CD4-positive, alpha-beta T cell (primary cell): ENCODE measurements around the gene PRR5L. TPM values are rescaled to one million over a fixed set of nuclear protein-coding genes. Genes with fewer than 3 reads are reported as not detected.
A peak's percentile ranks its signal among the peaks of the same experiment; 100 is the strongest.

Source experiments
- ATAC-seq: fragments of 200-7000 bp; cut with Tn5 transposase; one replicate; pipeline ENCODE4 v1.10.0; 2022; ENCODE audit warnings: mild to moderate bottlenecking; ENCODE audit not compliant: poor library complexity
- CTCF ChIA-PET: fragments of 350-600 bp; sonication (Branson Sonifier 250); formaldehyde crosslinking; loops from one replicate; lab custom pipeline; 2021; ENCODE audit warnings: antibody characterized with exemption, inconsistent platforms; lab: Charles Lee
- POLR2A ChIA-PET: fragments of 350-600 bp; sonication (Branson Sonifier 250); formaldehyde crosslinking; loops from one replicate; lab custom pipeline; 2021; ENCODE audit warnings: antibody characterized with exemption, inconsistent platforms; lab: Charles Lee
- DNase-seq, 14 experiments: peaks; one replicate each; pipeline ENCODE4 v3.0.0-alpha.2; 2013 to 2020; ENCODE audit warnings: mixed read lengths in 2 of 14
- H3K27ac ChIP-seq, 2 donors: one replicate each; pipeline versions ENCODE4 v1.5.1 to v1.7.0; 2013; ENCODE audit warnings: low read length in 2 of 2, low read depth in 1 of 2, mild to moderate bottlenecking in 1 of 2
- H3K27me3 ChIP-seq, 2 experiments: 1 replicate in 1 of 2; 2 replicates in 1 of 2; pipeline versions ENCODE4 v1.6.1 to v1.7.0; 2013; ENCODE audit warnings: low read length in 2 of 2, control low read depth in 1 of 2, mild to moderate bottlenecking in 1 of 2, moderate library complexity in 1 of 2; ENCODE audit not compliant: insufficient read depth in 2 of 2, control insufficient read depth in 1 of 2
- H3K36me3 ChIP-seq: one replicate; pipeline ENCODE4 v1.6.1; 2013; ENCODE audit warnings: low read length, control low read depth; ENCODE audit not compliant: insufficient read depth
- H3K4me1 ChIP-seq: one replicate; pipeline ENCODE4 v1.6.1; 2013; ENCODE audit warnings: low read length, control low read depth; ENCODE audit not compliant: insufficient read depth
- H3K4me3 ChIP-seq: one replicate; pipeline ENCODE4 v1.5.1; 2013; ENCODE audit warnings: mild to moderate bottlenecking, low read length, moderate library complexity
- H3K9me3 ChIP-seq, 2 experiments: 1 replicate in 1 of 2; 2 replicates in 1 of 2; pipeline versions ENCODE4 v1.6.1 to v1.7.0; 2013; ENCODE audit warnings: low read length in 2 of 2, mild to moderate bottlenecking in 2 of 2, control low read depth in 1 of 2, moderate library complexity in 1 of 2; ENCODE audit not compliant: control insufficient read depth in 1 of 2, insufficient read depth in 1 of 2
- H3K27ac Mint-ChIP-seq: one replicate; pipeline ENCODE4 v1.8.0; 2020; ENCODE audit warnings: mixed read lengths
- H3K27me3 Mint-ChIP-seq: one replicate; pipeline ENCODE4 v1.8.0; 2021; ENCODE audit warnings: mixed read lengths
- H3K36me3 Mint-ChIP-seq: one replicate; pipeline ENCODE4 v1.8.0; 2021; ENCODE audit warnings: low read depth, mixed read lengths
- H3K4me1 Mint-ChIP-seq: one replicate; pipeline ENCODE4 v1.8.0; 2021; ENCODE audit warnings: low read depth, mixed read lengths
- H3K4me3 Mint-ChIP-seq: one replicate; pipeline ENCODE4 v1.8.0; 2020; ENCODE audit warnings: mild to moderate bottlenecking, mixed read lengths
- H3K9me3 Mint-ChIP-seq: one replicate; pipeline ENCODE4 v1.8.0; 2020; ENCODE audit warnings: mixed read lengths
- intact Hi-C, 2 experiments: fragments of 100-400 bp; cut with DNase I in 1 of 2; cut with micrococcal nuclease in 1 of 2; formaldehyde crosslinking; loops; one replicate each; pipeline versions ENCODE4 v1.15.1 to v1.9.0; 2023 to 2025; cut with DNase I, micrococcal nuclease
- total RNA-seq, 174 experiments: library from RNA in 2 of 174; stranded (reverse) in 2 of 174; gene quantifications; one replicate each; pipeline ENCODE4 v1.2.3 and lab custom pipeline; 2021 to 2026
- TF ChIP-seq, protein P1 (sequence below): fragments of 200-600 bp; IDR thresholded peaks from one replicate; pipeline ENCODE4 v1.8.0; 2022; ENCODE audit warnings: antibody characterized with exemption, mild to moderate bottlenecking

PRR5L gene
- total RNA-seq, 2 experiments from 2014 or later: 5.4 to 7.6 TPM

DNA sequence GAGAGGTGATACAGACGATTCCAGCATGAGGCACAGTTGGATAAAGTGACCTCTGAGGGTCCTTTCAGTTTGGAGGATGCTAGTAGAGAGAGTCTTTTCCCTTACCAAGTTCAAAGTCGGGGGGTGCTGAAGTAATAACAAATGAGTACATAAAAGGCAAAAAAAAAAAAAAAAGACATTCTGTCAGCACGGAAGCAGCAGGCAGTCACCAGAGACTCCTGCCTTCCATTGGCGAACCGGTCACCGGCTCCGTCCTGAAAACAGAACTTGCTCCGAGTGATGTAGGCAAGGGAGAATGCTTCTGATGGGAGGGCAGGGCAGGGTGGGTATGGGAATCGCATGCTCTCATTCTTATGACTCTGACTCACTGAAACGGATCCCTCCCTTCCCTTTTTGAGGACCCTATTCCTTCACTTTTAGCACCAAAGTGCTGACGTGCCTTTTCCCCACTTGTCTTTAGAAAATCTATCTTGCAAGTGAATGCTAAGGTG is 65.9 kb downstream of the PRR5L start:
- TF ChIP-seq, protein P1, sequence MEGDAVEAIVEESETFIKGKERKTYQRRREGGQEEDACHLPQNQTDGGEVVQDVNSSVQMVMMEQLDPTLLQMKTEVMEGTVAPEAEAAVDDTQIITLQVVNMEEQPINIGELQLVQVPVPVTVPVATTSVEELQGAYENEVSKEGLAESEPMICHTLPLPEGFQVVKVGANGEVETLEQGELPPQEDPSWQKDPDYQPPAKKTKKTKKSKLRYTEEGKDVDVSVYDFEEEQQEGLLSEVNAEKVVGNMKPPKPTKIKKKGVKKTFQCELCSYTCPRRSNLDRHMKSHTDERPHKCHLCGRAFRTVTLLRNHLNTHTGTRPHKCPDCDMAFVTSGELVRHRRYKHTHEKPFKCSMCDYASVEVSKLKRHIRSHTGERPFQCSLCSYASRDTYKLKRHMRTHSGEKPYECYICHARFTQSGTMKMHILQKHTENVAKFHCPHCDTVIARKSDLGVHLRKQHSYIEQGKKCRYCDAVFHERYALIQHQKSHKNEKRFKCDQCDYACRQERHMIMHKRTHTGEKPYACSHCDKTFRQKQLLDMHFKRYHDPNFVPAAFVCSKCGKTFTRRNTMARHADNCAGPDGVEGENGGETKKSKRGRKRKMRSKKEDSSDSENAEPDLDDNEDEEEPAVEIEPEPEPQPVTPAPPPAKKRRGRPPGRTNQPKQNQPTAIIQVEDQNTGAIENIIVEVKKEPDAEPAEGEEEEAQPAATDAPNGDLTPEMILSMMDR: no peak
- Histone ChIP-seq H3K4me1 (peaks cover 30% of the 10 kb centered on the region), H3K36me3 (no peaks in the 10 kb centered on the region), H3K9me3 (no peaks in the 10 kb centered on the region), H3K4me3 (peak overlapping the region; percentile 34), H3K27ac (no peak overlapping the region), H3K27me3 (no peaks in the 10 kb centered on the region)
- H3K4me3 Mint-ChIP-seq: peak overlapping the region; percentile 68
- ChIA-PET POLR2A (no interaction called here), CTCF (no interaction called here)
- H3K27ac Mint-ChIP-seq: peak overlapping the region; percentile 64
- DNase-seq (peak in 4 of 14 experiments; percentile 8 to 51 (median 40)), ATAC-seq (peak; percentile 27)
- H3K9me3 Mint-ChIP-seq: no peaks in the 10 kb centered on the region
- H3K36me3 Mint-ChIP-seq: no peaks in the 10 kb centered on the region
- peaks cover 9% of the 10 kb centered on the region for H3K27me3 Mint-ChIP-seq
- H3K4me1 Mint-ChIP-seq: peaks cover 66% of the 10 kb centered on the region
- intact Hi-C loops: no loop called here

- Histone ChIP-seq H3K4me3 (no peak overlapping the region), H3K27ac (no peak overlapping the region), H3K36me3 (no peaks in the 10 kb centered on the region), H3K4me1 (peaks cover 30% of the 10 kb centered on the region), H3K9me3 (no peaks in the 10 kb centered on the region), H3K27me3 (no peaks in the 10 kb centered on the region)
- intact Hi-C loops: no loop called here
- POLR2A ChIA-PET: interaction anchor here (1.0 to 2.7 kb wide), 5 partner anchors 10 to 18 kb away, joined by 3 to 10 read pairs (median 9); no protein-coding TSS in a partner anchor
- Mint-ChIP-seq H3K36me3 (no peaks in the 10 kb centered on the region), H3K27ac (peak overlapping the region; percentile 42), H3K27me3 (peaks cover 9% of the 10 kb centered on the region), H3K4me1 (peaks cover 57% of the 10 kb centered on the region), H3K4me3 (peak overlapping the region; percentile 28), H3K9me3 (no peaks in the 10 kb centered on the region)
- TF ChIP-seq, protein P1: no peak
- CTCF ChIA-PET: interaction anchor here (0.7 to 2.1 kb wide), 2 partner anchors 10 to 14 kb away, joined by 3 to 7 read pairs; no protein-coding TSS in a partner anchor
- DNase-seq: no peak
- ATAC-seq: no peak
These were observed 66.8 kb downstream of the PRR5L start for GRCh38 chr11:36362902-36363301.

- TF ChIP-seq, protein P1: no peak
- no peak for ATAC-seq
- Mint-ChIP-seq H3K36me3 (no peaks in the 10 kb centered on the region), H3K27me3 (peaks cover 9% of the 10 kb centered on the region), H3K9me3 (no peaks in the 10 kb centered on the region), H3K27ac (peak overlapping the region; percentile 42), H3K4me1 (peaks cover 53% of the 10 kb centered on the region), H3K4me3 (no peak overlapping the region)
- Histone ChIP-seq H3K27ac (no peak overlapping the region), H3K27me3 (no peaks in the 10 kb centered on the region), H3K4me3 (no peak overlapping the region), H3K9me3 (no peaks in the 10 kb centered on the region), H3K4me1 (peaks cover 30% of the 10 kb centered on the region), H3K36me3 (no peaks in the 10 kb centered on the region)
- CTCF ChIA-PET: interaction anchor here (0.5 to 2.1 kb wide), 4 partner anchors 10 to 1344 kb away, joined by 3 to 7 read pairs (median 4); no protein-coding TSS in a partner anchor
- intact Hi-C loops: no loop called here
- no peak for DNase-seq
- POLR2A ChIA-PET: interaction anchor here (1.0 to 2.7 kb wide), 5 partner anchors 10 to 17 kb away, joined by 3 to 10 read pairs (median 9); no protein-coding TSS in a partner anchor
These were observed 67.5 kb downstream of the PRR5L start for GRCh38 chr11:36363361-36364268.
